K562 (cell line): ENCODE measurements around the gene BRD4. TPM values are rescaled to one million over a fixed set of nuclear protein-coding genes. Genes with fewer than 3 reads are reported as not detected.
A peak's percentile ranks its signal among the peaks of the same experiment; 100 is the strongest.

ENCODE experiments used
- CBFB ChIP-seq: sonication (generic); formaldehyde crosslinking; IDR thresholded peaks from 2 replicates; pipeline ENCODE4 v1.4.0; 2020; ENCODE audit warnings: mild to moderate bottlenecking, missing genetic modification reagents
- CBX8 ChIP-seq: fragments of 200-600 bp; sonication (generic); IDR thresholded peaks from 2 replicates; pipeline ENCODE4 v1.6.1; 2012; ENCODE audit warnings: borderline replicate concordance, mixed run types, low read depth, mild to moderate bottlenecking, moderate library complexity, mixed read lengths, low read length, control low read depth, inconsistent platforms; ENCODE audit not compliant: poor library complexity, severe bottlenecking; ENCODE audit errors: extremely low read depth
- COPS2 ChIP-seq: fragments of 450-650 bp; conservative IDR thresholded peaks from 2 replicates; pipeline ENCODE4 v1.6.1; 2016; ENCODE audit warnings: mild to moderate bottlenecking, moderate library complexity
- DIDO1 ChIP-seq: fragments of 450-650 bp; IDR thresholded peaks from 2 replicates; pipeline ENCODE4 v1.6.1; 2016; ENCODE audit warnings: low read depth, missing biosample characterization, missing genetic modification characterization
- EP400 ChIP-seq: fragments of 450-650 bp; IDR thresholded peaks from 2 replicates; pipeline ENCODE4 v1.6.1; 2017; ENCODE audit warnings: antibody characterized with exemption, mild to moderate bottlenecking, moderate library complexity
- HDAC3 ChIP-seq: fragments of 450-650 bp; IDR thresholded peaks from 2 replicates; pipeline ENCODE4 v1.6.1; 2018; ENCODE audit warnings: borderline replicate concordance, mild to moderate bottlenecking, moderate library complexity; ENCODE audit not compliant: partially characterized antibody
- HIVEP1 ChIP-seq: fragments of 250-450 bp; sonication (Bioruptor Pico); IDR thresholded peaks from 2 replicates; pipeline ENCODE4 v1.4.0; 2020; ENCODE audit warnings: mild to moderate bottlenecking
- KAT8 ChIP-seq: fragments of 450-650 bp; IDR thresholded peaks from 2 replicates; pipeline ENCODE4 v1.6.1; 2016; ENCODE audit warnings: low read depth, mild to moderate bottlenecking
- KDM2B ChIP-seq: fragments of 250-450 bp; sonication (Bioruptor Pico); IDR thresholded peaks from 2 replicates; pipeline ENCODE4 v1.8.0; 2021; ENCODE audit warnings: mild to moderate bottlenecking, moderate library complexity
- L3MBTL2 ChIP-seq: fragments of 450-650 bp; IDR thresholded peaks from 2 replicates; pipeline ENCODE4 v1.6.1; 2016; ENCODE audit warnings: mild to moderate bottlenecking, moderate library complexity
- MAFF ChIP-seq: IDR thresholded peaks from 2 replicates; pipeline ENCODE4 v1.6.1; 2012; ENCODE audit warnings: low read length, improper control_type of control experiment
- MCM5 ChIP-seq: fragments of 450-650 bp; IDR thresholded peaks from 2 replicates; pipeline ENCODE4 v1.6.1; 2016; ENCODE audit warnings: low read depth
- MCM7 ChIP-seq, 2 experiments: fragments of 450-650 bp; IDR thresholded peaks; 2 replicates each; pipeline ENCODE4 v1.6.1; 2016 to 2018
- NR0B1 ChIP-seq: fragments of 450-650 bp; IDR thresholded peaks from one replicate; pipeline ENCODE4 v1.6.1; 2018; ENCODE audit warnings: mild to moderate bottlenecking, moderate library complexity; ENCODE audit not compliant: partially characterized antibody
- RB1 ChIP-seq: fragments of 450-650 bp; IDR thresholded peaks from 2 replicates; pipeline ENCODE4 v1.6.1; 2017; ENCODE audit warnings: low read depth, mild to moderate bottlenecking
- USF2 ChIP-seq: sonication (generic); formaldehyde crosslinking; IDR thresholded peaks from 2 replicates; pipeline ENCODE4 v1.5.0; 2020; ENCODE audit warnings: missing genetic modification reagents
- ZBTB2 ChIP-seq: fragments of 450-650 bp; IDR thresholded peaks from 2 replicates; pipeline ENCODE4 v1.6.1; 2016; ENCODE audit warnings: antibody characterized with exemption
- ZNF133 ChIP-seq: fragments of 250-450 bp; sonication (Bioruptor Pico); IDR thresholded peaks from 2 replicates; pipeline ENCODE4 v1.4.0; 2020; ENCODE audit warnings: mild to moderate bottlenecking
- ZNF146 ChIP-seq: IDR thresholded peaks from one replicate; pipeline ENCODE4 v1.6.1; 2018; ENCODE audit warnings: missing compliant biosample characterization; ENCODE audit not compliant: unreplicated experiment
- ZNF24 ChIP-seq: fragments of 450-650 bp; IDR thresholded peaks from 2 replicates; pipeline ENCODE4 v1.6.1; 2016
- ZNF3 ChIP-seq: fragments of 250-450 bp; sonication (Bioruptor Pico); IDR thresholded peaks from 2 replicates; pipeline ENCODE4 v1.5.0; 2021; ENCODE audit warnings: mild to moderate bottlenecking, moderate library complexity
- ZNF764 ChIP-seq: fragments of 250-450 bp; sonication (Bioruptor Pico); IDR thresholded peaks from 2 replicates; pipeline ENCODE4 v1.4.0; 2020; ENCODE audit warnings: low read depth, mild to moderate bottlenecking, moderate library complexity
- polyA plus RNA-seq, 8 experiments: library from polyadenylated mRNA; depleted of rRNA in 4 of 8; stranded (reverse) in 5 of 8; unstranded in 3 of 8; fragments of >200 nt; fragmentation: Nextera tagmentation in 2 of 8; fragmentation: Illumina TruSeq in 1 of 8; extraction: Ambion mirVana in 2 of 8; extraction: Trizol in 1 of 8; gene quantifications; 2 replicates each; pipeline versions ENCODE4 v1.2.1 to v1.2.3, GENCODE V29; 2011 to 2014; ENCODE audit warnings: inconsistent platforms in 1 of 8, missing spikeins in 1 of 8
- total RNA-seq, 7 experiments: library from RNA; depleted of rRNA in 6 of 7; stranded (reverse); fragments of >200 nt in 6 of 7; fragmentation: Illumina TruSeq in 2 of 7; extraction: Trizol in 2 of 7; gene quantifications; 2 replicates each; pipeline versions ENCODE4 v1.2.1 to v1.2.3, GENCODE V29; 2011 to 2021; ENCODE audit warnings: low replicate concordance in 1 of 7
- TF ChIP-seq, protein P1 (sequence below): fragments of 250-450 bp; sonication (Bioruptor Pico); IDR thresholded peaks from 2 replicates; pipeline ENCODE4 v1.8.0; 2022; ENCODE audit warnings: inconsistent platforms
- TF ChIP-seq, protein P2 (sequence below): fragments of 250-450 bp; sonication (Bioruptor Pico); IDR thresholded peaks from 2 replicates; pipeline ENCODE4 v1.4.0; 2020; ENCODE audit warnings: mild to moderate bottlenecking

The BRD4 gene
- total and polyA plus RNA-seq, 9 of the 15 experiments (the other 6 are each of a cell fraction or from before 2014, with no cell fraction given) = 1.8 to 105 (median 15.6) TPM

- TF ChIP-seq NR0B1 (no peak), MCM5 (no peak), MCM7 (IDR thresholded peaks at IDR 0.05) (no peak), HIVEP1 (CRISPR knock-in tag) (no peak), USF2 (CRISPR knock-in tag) (0 out of 2 replicates have a peak, but pooled peaks have one; percentile 11), KDM2B (CRISPR knock-in tag) (peak; percentile 70; the same call in 1 of the 2 replicates), ZBTB2 (no peak), CBX8 (no peak), ZNF146 (no peak), ZNF3 (CRISPR knock-in tag) (no peak), HDAC3 (no peak), ZNF133 (no peak), ZNF24 (no peak), L3MBTL2 (peak; percentile 50; the same call in 1 of the 2 replicates), ZNF764 (CRISPR knock-in tag) (no peak), CBFB (CRISPR knock-in tag) (no peak), EP400 (no peak; the same call in 1 of the 2 replicates), RB1 (peak; percentile 9; the same call in 1 of the 2 replicates), COPS2 (no peak), DIDO1 (tag) (no peak), MAFF (no peak), KAT8 (no peak)
- TF ChIP-seq, protein P1, sequence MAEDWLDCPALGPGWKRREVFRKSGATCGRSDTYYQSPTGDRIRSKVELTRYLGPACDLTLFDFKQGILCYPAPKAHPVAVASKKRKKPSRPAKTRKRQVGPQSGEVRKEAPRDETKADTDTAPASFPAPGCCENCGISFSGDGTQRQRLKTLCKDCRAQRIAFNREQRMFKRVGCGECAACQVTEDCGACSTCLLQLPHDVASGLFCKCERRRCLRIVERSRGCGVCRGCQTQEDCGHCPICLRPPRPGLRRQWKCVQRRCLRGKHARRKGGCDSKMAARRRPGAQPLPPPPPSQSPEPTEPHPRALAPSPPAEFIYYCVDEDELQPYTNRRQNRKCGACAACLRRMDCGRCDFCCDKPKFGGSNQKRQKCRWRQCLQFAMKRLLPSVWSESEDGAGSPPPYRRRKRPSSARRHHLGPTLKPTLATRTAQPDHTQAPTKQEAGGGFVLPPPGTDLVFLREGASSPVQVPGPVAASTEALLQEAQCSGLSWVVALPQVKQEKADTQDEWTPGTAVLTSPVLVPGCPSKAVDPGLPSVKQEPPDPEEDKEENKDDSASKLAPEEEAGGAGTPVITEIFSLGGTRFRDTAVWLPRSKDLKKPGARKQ (CRISPR knock-in tag) = no peak
- TF ChIP-seq, protein P2, sequence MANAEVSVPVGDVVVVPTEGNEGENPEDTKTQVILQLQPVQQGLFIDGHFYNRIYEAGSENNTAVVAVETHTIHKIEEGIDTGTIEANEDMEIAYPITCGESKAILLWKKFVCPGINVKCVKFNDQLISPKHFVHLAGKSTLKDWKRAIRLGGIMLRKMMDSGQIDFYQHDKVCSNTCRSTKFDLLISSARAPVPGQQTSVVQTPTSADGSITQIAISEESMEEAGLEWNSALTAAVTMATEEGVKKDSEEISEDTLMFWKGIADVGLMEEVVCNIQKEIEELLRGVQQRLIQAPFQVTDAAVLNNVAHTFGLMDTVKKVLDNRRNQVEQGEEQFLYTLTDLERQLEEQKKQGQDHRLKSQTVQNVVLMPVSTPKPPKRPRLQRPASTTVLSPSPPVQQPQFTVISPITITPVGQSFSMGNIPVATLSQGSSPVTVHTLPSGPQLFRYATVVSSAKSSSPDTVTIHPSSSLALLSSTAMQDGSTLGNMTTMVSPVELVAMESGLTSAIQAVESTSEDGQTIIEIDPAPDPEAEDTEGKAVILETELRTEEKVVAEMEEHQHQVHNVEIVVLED = no peak
Measured at GRCh38 chr19:15379999-15380647, 47.8 kb upstream of the BRD4 start (continued).
